HUES64 (cell line): ENCODE measurements around the gene REXO4.

Source experiments
- H3K27ac ChIP-seq: 2 replicates; pipeline ENCODE4 v1.7.0; 2013; ENCODE audit warnings: low read depth, low read length, inconsistent platforms
- H3K27me3 ChIP-seq: 2 replicates; pipeline ENCODE4 v1.6.1; 2013; ENCODE audit warnings: mild to moderate bottlenecking, low read length; ENCODE audit not compliant: insufficient read depth
- H3K36me3 ChIP-seq: 2 replicates; pipeline ENCODE4 v1.6.1; 2013; ENCODE audit warnings: mild to moderate bottlenecking, low read length; ENCODE audit not compliant: insufficient read depth
- H3K4me1 ChIP-seq: 2 replicates; pipeline ENCODE4 v1.6.1; 2013; ENCODE audit warnings: mild to moderate bottlenecking, low read length, moderate library complexity; ENCODE audit not compliant: insufficient read depth
- H3K4me3 ChIP-seq: 2 replicates; pipeline ENCODE4 v1.5.1; 2013; ENCODE audit warnings: mild to moderate bottlenecking, low read length, moderate library complexity
- H3K9ac ChIP-seq: 2 replicates; pipeline ENCODE4 v1.6.1; 2013; ENCODE audit warnings: mild to moderate bottlenecking, low read depth, low read length
- H3K9me3 ChIP-seq: 2 replicates; pipeline ENCODE4 v1.6.1; 2013; ENCODE audit warnings: low read depth, low read length; ENCODE audit not compliant: insufficient read depth
- WGBS: fragments of 150-250, 120-280 bp; methylation state at CpG from one replicate; pipeline ENCODE4 v1.1.7; 2013; ENCODE audit warnings: missing lambda C conversion rate; 5-methylcytosine and 5-hydroxymethylcytosine counted together

REXO4 gene

GRCh38 chr9:133362359-133363044 lies 55.3 kb downstream of the REXO4 start:
- Histone ChIP-seq H3K27me3 (no peaks in the 10 kb centered on the region), H3K36me3 (peaks cover 89% of the 10 kb centered on the region), H3K27ac (no peak overlapping the region), H3K9ac (no peak overlapping the region), H3K4me3 (no peak overlapping the region), H3K9me3 (no peaks in the 10 kb centered on the region), H3K4me1 (peaks cover 3% of the 10 kb centered on the region; the same call in 1 of the 2 replicates)
- WGBS, result 92% methylated on average over 15 of the region's 15 CpGs

- 92% methylated on average over 13 of the region's 13 CpGs for WGBS
- peaks cover 7% of the 10 kb centered on the region for H3K4me1 ChIP-seq
- H3K9me3 ChIP-seq, result no peaks in the 10 kb centered on the region
- no peak overlapping the region for H3K27ac ChIP-seq
- H3K4me3 ChIP-seq, result no peak overlapping the region
- H3K27me3 ChIP-seq, result no peaks in the 10 kb centered on the region
- peaks cover 82% of the 10 kb centered on the region for H3K36me3 ChIP-seq
- H3K9ac ChIP-seq, result no peak overlapping the region
These were observed 56.2 kb downstream of the REXO4 start for GRCh38 chr9:133361507-133362092.

GRCh38 chr9:133360400-133361393 lies 57.1 kb downstream of the REXO4 start:
- peaks cover 7% of the 10 kb centered on the region for H3K4me1 ChIP-seq
- no peak overlapping the region for H3K27ac ChIP-seq
- 94% methylated on average over 21 of the region's 21 CpGs for WGBS
- H3K4me3 ChIP-seq, result no peak overlapping the region
- no peak overlapping the region for H3K9ac ChIP-seq
- H3K27me3 ChIP-seq, result no peaks in the 10 kb centered on the region
- H3K36me3 ChIP-seq, result peaks cover 73% of the 10 kb centered on the region
- H3K9me3 ChIP-seq, result no peaks in the 10 kb centered on the region

GRCh38 chr9:133359399-133360175 lies 58.2 kb downstream of the REXO4 start:
- H3K36me3 ChIP-seq, result peaks cover 62% of the 10 kb centered on the region

GRCh38 chr9:133357656-133358055 lies 60.2 kb downstream of the REXO4 start:
- 95% methylated on average over 14 of the region's 14 CpGs for WGBS
- Histone ChIP-seq H3K4me1 (peaks cover 7% of the 10 kb centered on the region), H3K9ac (peak overlapping the region; percentile 71; the same call in 1 of the 2 replicates), H3K36me3 (peaks cover 59% of the 10 kb centered on the region), H3K9me3 (no peaks in the 10 kb centered on the region), H3K4me3 (peak overlapping the region; percentile 97), H3K27me3 (no peaks in the 10 kb centered on the region), H3K27ac (no peak overlapping the region)

More at GRCh38 chr9:133359399-133360175, 58.2 kb downstream of the REXO4 start:
- Histone ChIP-seq H3K27me3 (no peaks in the 10 kb centered on the region), H3K4me1 (peaks cover 7% of the 10 kb centered on the region), H3K9me3 (no peaks in the 10 kb centered on the region), H3K9ac (no peak overlapping the region), H3K27ac (no peak overlapping the region), H3K4me3 (no peak overlapping the region)
- WGBS, result 87% methylated on average over 20 of the region's 20 CpGs

- peak within 1 kb of the TSS; percentile 97 for H3K4me3 ChIP-seq
- no peaks in the 10 kb centered on the region for H3K27me3 ChIP-seq
- peaks cover 58% of the 10 kb centered on the region for H3K36me3 ChIP-seq
- H3K9me3 ChIP-seq, result no peaks in the 10 kb centered on the region
- H3K9ac ChIP-seq, result peak within 1 kb of the TSS; percentile 95
- H3K4me1 ChIP-seq, result peaks cover 7% of the 10 kb centered on the region
- peak within 1 kb of the TSS; percentile 62 for H3K27ac ChIP-seq
- WGBS, result under 1% methylated on average over 78 of the region's 78 CpGs
These were observed 61.3 kb downstream of the REXO4 start, which contains the start of the genes SURF1 and SURF2 for GRCh38 chr9:133356391-133357091. Gene SURF1, minus strand, starts transcription at chr9:133356487. Its CDS starts 34 bp downstream, at chr9:133356453. Gene SURF2, plus strand, starts transcription at chr9:133356550. Its CDS starts 43 bp downstream, at chr9:133356593.
